GM19023 (cell line): Measurements from ENCODE around the gene FKBP2.

ENCODE experiments used
- ATAC-seq: cut with Tn5 transposase; IDR thresholded peaks from one replicate; pipeline ENCODE4 v1.9.1; 2021; ENCODE audit warnings: mild to moderate bottlenecking, moderate library complexity; ENCODE audit not compliant: unreplicated experiment

FKBP2 gene

GRCh38 chr11:64283092-64283491 is 42.2 kb downstream of the FKBP2 start:
- no peak for ATAC-seq

GRCh38 chr11:64284048-64284961 is 43.4 kb downstream of the FKBP2 start, which contains the start of gene BAD:
BAD (minus strand) TSS chr11:64284665; CDS start chr11:64284368, 297 bp downstream.
- peak; percentile 77 for ATAC-seq

GRCh38 chr11:64284962-64285884 is 44.3 kb downstream of the FKBP2 start, which contains the start of gene GPR137:
GPR137 (plus strand) TSS chr11:64285848; CDS start chr11:64286525, 677 bp downstream.
- peak; percentile 59 for ATAC-seq

- no peak for ATAC-seq
Measured at GRCh38 chr11:64285885-64286800, 45.2 kb downstream of the FKBP2 start.

GRCh38 chr11:64286801-64287159 is 45.9 kb downstream of the FKBP2 start:
- no peak for ATAC-seq

- no peak for ATAC-seq
Measured at GRCh38 chr11:64287676-64288352, 46.9 kb downstream of the FKBP2 start.

GRCh38 chr11:64288353-64288750 is 47.5 kb downstream of the FKBP2 start:
- no peak for ATAC-seq

GRCh38 chr11:64289002-64289564 is 48.2 kb downstream of the FKBP2 start:
- no peak for ATAC-seq

- no peak for ATAC-seq
Measured at GRCh38 chr11:64290352-64291261, 49.7 kb downstream of the FKBP2 start.

- no peak for ATAC-seq
Measured at GRCh38 chr11:64291262-64291751, 50.4 kb downstream of the FKBP2 start, which contains the start of gene KCNK4. KCNK4 (plus strand) TSS chr11:64291302; CDS start chr11:64293019, 1,717 bp downstream.

- ATAC-seq = no peak
Measured at GRCh38 chr11:64291752-64292459, 51.0 kb downstream of the FKBP2 start.

GRCh38 chr11:64292460-64293254 is 51.8 kb downstream of the FKBP2 start:
- ATAC-seq = no peak
